ENCODE data around the gene LMF1. TPM values are rescaled to one million over a fixed set of nuclear protein-coding genes. Genes with fewer than 3 reads are reported as not detected.
"Not testable (repeated sequence)": the region's sequence is repeated elsewhere in the genome, so short reads cannot be mapped to it uniquely, and the experiment has no call there.

LMF1 gene
- total RNA-seq, 4 donors from 2014 or later = 7.7 to 15.8 (median 10.2) TPM

DNA sequence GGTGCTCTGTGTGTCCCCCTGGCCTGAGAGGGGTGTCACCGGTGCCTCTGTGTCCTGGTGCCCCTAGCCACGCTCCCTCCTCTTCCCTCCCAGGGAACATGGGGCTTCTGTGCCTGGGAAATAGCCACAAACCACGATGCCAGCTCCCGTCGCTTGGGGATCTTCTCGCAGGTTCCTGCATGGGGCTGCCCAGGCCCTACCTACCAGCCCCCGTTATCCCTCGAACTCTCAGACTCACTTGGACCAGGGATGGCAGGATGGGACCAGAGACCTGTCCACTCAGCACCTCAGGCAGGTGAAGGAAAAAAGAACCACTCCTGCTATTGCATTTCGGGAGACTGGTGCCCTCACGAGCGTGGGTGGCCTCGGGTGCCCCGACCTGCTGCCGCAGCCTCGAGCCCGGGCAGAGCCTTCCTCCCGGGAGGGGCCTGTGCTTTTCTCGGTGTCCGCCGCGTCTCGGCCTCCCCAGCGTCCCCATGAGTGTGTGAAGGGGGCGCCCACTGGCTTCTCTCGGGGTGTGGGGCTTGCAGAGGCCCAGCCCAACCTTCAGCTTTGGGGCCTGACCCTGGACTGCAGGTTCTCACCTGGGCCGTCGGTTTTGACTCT lies 129.2 kb downstream of the LMF1 start:
- Histone ChIP-seq H3K9me3 (peaks cover 0 to 6% (median 0%) of the 10 kb centered on the region in 3 donors), H3K36me3 (no peaks in the 10 kb centered on the region), H3K27ac (no peak overlapping the region), H3K4me3 (no peak overlapping the region), H3K4me1 (no peaks in the 10 kb centered on the region), H3K27me3 (peaks cover 8 to 16% (median 13%) of the 10 kb centered on the region in 3 donors)
- intact Hi-C loops (cut with DNase I; ENCODE audit: low total_unique reads) = no loop called here
- in situ Hi-C loops (cut with MboI; ENCODE audit: low sequenced_read_pairs in 4 of 4) = no loop called here
- no peak for DNase-seq
- no peak for ATAC-seq
- TF ChIP-seq POLR2A (IDR thresholded peaks at IDR 0.05) = no peak
- TF ChIP-seq CTCF (IDR thresholded peaks at IDR 0.05 in 4 of 5, conservative IDR thresholded peaks at IDR 0.05 in 1 of 5) = no peak

- Histone ChIP-seq H3K36me3 (no peaks in the 10 kb centered on the region), H3K9me3 (peaks cover 0 to 12% (median 0%) of the 10 kb centered on the region in 3 donors), H3K27ac (no peak overlapping the region), H3K4me1 (no peaks in the 10 kb centered on the region), H3K27me3 (peaks cover 12 to 16% (median 13%) of the 10 kb centered on the region in 3 donors), H3K4me3 (no peak overlapping the region)
- in situ Hi-C loops (cut with MboI; ENCODE audit: low sequenced_read_pairs in 4 of 4) (no loop called here), intact Hi-C loops (cut with DNase I; ENCODE audit: low total_unique reads) (no loop called here)
- ATAC-seq = no peak
- DNase-seq = no peak
- TF ChIP-seq POLR2A (IDR thresholded peaks at IDR 0.05) (no peak), CTCF (IDR thresholded peaks at IDR 0.05 in 4 of 5, conservative IDR thresholded peaks at IDR 0.05 in 1 of 5) (no peak)
These were observed 130.0 kb downstream of the LMF1 start for GRCh38 chr16:840561-841454.

GRCh38 chr16:839643-840408 lies 131.0 kb downstream of the LMF1 start:
- TF ChIP-seq CTCF (IDR thresholded peaks at IDR 0.05 in 4 of 5, conservative IDR thresholded peaks at IDR 0.05 in 1 of 5) = no peak
- intact Hi-C loops (cut with DNase I; ENCODE audit: low total_unique reads) = no loop called here
- no peak overlapping the region for H3K4me3 ChIP-seq

GRCh38 chr16:838741-839140 lies 132.0 kb downstream of the LMF1 start:
- no peak for TF ChIP-seq CTCF (IDR thresholded peaks at IDR 0.05 in 4 of 5, conservative IDR thresholded peaks at IDR 0.05 in 1 of 5)
- TF ChIP-seq POLR2A (IDR thresholded peaks at IDR 0.05) = no peak
- Histone ChIP-seq H3K9me3 (peaks cover 0 to 13% (median 0%) of the 10 kb centered on the region in 3 donors), H3K27me3 (peaks cover 13 to 18% (median 16%) of the 10 kb centered on the region in 3 donors), H3K4me3 (no peak overlapping the region), H3K4me1 (no peaks in the 10 kb centered on the region), H3K27ac (no peak overlapping the region), H3K36me3 (no peaks in the 10 kb centered on the region)
- intact Hi-C loops (cut with DNase I; ENCODE audit: low total_unique reads) = no loop called here
- no peak for ATAC-seq
- DNase-seq = no peak
- in situ Hi-C loops (cut with MboI; ENCODE audit: low sequenced_read_pairs in 4 of 4) = no loop called here

More at GRCh38 chr16:839643-840408, 131.0 kb downstream of the LMF1 start:
- Histone ChIP-seq H3K36me3 (no peaks in the 10 kb centered on the region), H3K4me1 (no peaks in the 10 kb centered on the region), H3K27ac (no peak overlapping the region), H3K9me3 (peaks cover 0 to 13% (median 0%) of the 10 kb centered on the region in 3 donors), H3K27me3 (peaks cover 12 to 16% (median 13%) of the 10 kb centered on the region in 3 donors)
- in situ Hi-C loops (cut with MboI; ENCODE audit: low sequenced_read_pairs in 4 of 4) = no loop called here
- ATAC-seq (no peak), DNase-seq (no peak)

- H3K4me1 ChIP-seq; ATAC-seq; in situ Hi-C loops (cut with MboI; ENCODE audit: low sequenced_read_pairs in 4 of 4); H3K4me3 ChIP-seq; DNase-seq; intact Hi-C loops (cut with DNase I; ENCODE audit: low total_unique reads); H3K27ac ChIP-seq; H3K36me3 ChIP-seq: not testable (repeated sequence)
- Histone ChIP-seq H3K27me3 (peaks cover 22 to 33% (median 29%) of the 10 kb centered on the region in 3 donors), H3K9me3 (peaks cover 0 to 13% (median 0%) of the 10 kb centered on the region in 3 donors)
These were observed 134.0 kb downstream of the LMF1 start for GRCh38 chr16:836822-837221.
